ENCODE data around the gene FARS2.

FARS2 gene

GRCh38 chr6:5728351-5729079, 467.2 kb downstream of the FARS2 start:
- H3K27ac Mint-ChIP-seq = no peak overlapping the region
- no peaks in the 10 kb centered on the region for H3K9me3 Mint-ChIP-seq
- H3K4me3 Mint-ChIP-seq = no peak overlapping the region
- H3K4me1 Mint-ChIP-seq (ENCODE audit: low read depth) = peaks cover 24% of the 10 kb centered on the region
- no peaks in the 10 kb centered on the region for H3K27me3 Mint-ChIP-seq
- H3K36me3 Mint-ChIP-seq (ENCODE audit: low read depth) = no peaks in the 10 kb centered on the region

DNA sequence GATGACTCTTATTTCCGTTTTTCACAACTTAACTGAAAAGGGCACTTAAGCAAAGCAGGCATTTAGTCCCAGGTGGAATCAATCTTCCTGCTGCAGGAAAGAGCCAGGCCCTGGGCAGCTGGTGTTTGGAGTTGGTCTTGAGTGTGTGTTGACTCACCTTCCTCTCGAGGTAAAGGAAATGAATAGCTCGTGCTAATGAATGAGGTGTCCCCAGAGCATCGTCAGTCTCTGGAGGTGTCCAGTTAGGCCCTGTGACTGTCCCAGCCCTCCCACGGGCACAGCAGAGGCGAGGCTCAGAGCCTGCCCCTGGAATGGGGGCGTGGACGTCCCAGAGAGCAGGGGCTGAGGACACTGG, 467.7 kb downstream of the FARS2 start:
- Mint-ChIP-seq H3K4me3 (no peak overlapping the region), H3K9me3 (no peaks in the 10 kb centered on the region), H3K4me1 (ENCODE audit: low read depth) (peaks cover 19% of the 10 kb centered on the region), H3K27ac (no peak overlapping the region), H3K27me3 (no peaks in the 10 kb centered on the region), H3K36me3 (ENCODE audit: low read depth) (no peaks in the 10 kb centered on the region)

DNA sequence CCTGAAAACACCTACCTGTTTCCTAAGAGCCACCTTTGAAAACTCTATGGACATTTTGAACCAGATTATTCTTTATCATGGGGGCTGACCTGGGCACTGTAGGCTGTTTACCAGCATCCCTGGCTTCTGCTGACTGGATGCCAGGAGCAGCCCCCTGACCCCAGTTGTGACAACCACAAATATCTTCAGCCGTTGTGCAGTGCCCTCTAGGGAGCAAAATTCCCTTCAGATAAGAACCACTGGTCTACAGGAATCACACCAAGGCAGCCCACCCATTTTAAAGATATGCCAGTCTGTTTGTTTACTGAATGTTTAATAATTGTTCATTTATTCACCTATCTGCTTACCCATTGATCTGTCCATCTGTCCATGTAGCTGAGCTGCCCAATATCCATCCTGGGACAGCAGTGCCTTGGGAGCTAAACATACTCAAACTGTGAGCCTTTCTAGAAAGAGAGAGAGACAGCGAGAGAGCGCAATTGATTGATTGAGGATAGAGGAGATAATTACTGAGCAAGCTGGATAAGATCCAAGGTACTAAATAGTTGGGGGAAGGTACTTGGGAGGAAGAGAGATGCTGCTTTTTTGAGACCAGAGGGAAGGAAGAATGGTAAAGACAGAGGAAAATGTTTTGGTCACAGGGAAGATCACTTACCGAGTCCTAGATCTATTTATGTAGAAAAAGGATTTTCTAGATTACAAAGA, 468.7 kb downstream of the FARS2 start:
- Mint-ChIP-seq H3K4me1 (ENCODE audit: low read depth) (peaks cover 10% of the 10 kb centered on the region), H3K27me3 (no peaks in the 10 kb centered on the region), H3K36me3 (ENCODE audit: low read depth) (no peaks in the 10 kb centered on the region), H3K27ac (no peak overlapping the region), H3K4me3 (no peak overlapping the region), H3K9me3 (no peaks in the 10 kb centered on the region)

- Mint-ChIP-seq H3K36me3 (ENCODE audit: low read depth) (no peaks in the 10 kb centered on the region), H3K27me3 (no peaks in the 10 kb centered on the region), H3K4me3 (no peak overlapping the region), H3K9me3 (no peaks in the 10 kb centered on the region), H3K4me1 (ENCODE audit: low read depth) (peaks cover 7% of the 10 kb centered on the region), H3K27ac (no peak overlapping the region)
These were observed 469.4 kb downstream of the FARS2 start for GRCh38 chr6:5730585-5731263.

GRCh38 chr6:5731435-5731834, 470.1 kb downstream of the FARS2 start:
- no peak overlapping the region for H3K27ac Mint-ChIP-seq
- H3K36me3 Mint-ChIP-seq (ENCODE audit: low read depth) = no peaks in the 10 kb centered on the region
- H3K9me3 Mint-ChIP-seq = no peaks in the 10 kb centered on the region
- H3K4me1 Mint-ChIP-seq (ENCODE audit: low read depth) = peaks cover 7% of the 10 kb centered on the region
- no peak overlapping the region for H3K4me3 Mint-ChIP-seq
- no peaks in the 10 kb centered on the region for H3K27me3 Mint-ChIP-seq

GRCh38 chr6:5732496-5732895, 471.2 kb downstream of the FARS2 start:
- H3K4me3 Mint-ChIP-seq = no peak overlapping the region
- H3K4me1 Mint-ChIP-seq (ENCODE audit: low read depth) = peaks cover 2% of the 10 kb centered on the region
- no peaks in the 10 kb centered on the region for H3K27me3 Mint-ChIP-seq
- no peak overlapping the region for H3K27ac Mint-ChIP-seq
- no peaks in the 10 kb centered on the region for H3K9me3 Mint-ChIP-seq
- peaks cover 5% of the 10 kb centered on the region for H3K36me3 Mint-ChIP-seq (ENCODE audit: low read depth)

- Mint-ChIP-seq H3K27me3 (no peaks in the 10 kb centered on the region), H3K27ac (no peak overlapping the region), H3K4me3 (no peak overlapping the region), H3K9me3 (no peaks in the 10 kb centered on the region), H3K4me1 (ENCODE audit: low read depth) (no peaks in the 10 kb centered on the region), H3K36me3 (ENCODE audit: low read depth) (peaks cover 5% of the 10 kb centered on the region)
These were observed 474.9 kb downstream of the FARS2 start for GRCh38 chr6:5736016-5736738.

DNA sequence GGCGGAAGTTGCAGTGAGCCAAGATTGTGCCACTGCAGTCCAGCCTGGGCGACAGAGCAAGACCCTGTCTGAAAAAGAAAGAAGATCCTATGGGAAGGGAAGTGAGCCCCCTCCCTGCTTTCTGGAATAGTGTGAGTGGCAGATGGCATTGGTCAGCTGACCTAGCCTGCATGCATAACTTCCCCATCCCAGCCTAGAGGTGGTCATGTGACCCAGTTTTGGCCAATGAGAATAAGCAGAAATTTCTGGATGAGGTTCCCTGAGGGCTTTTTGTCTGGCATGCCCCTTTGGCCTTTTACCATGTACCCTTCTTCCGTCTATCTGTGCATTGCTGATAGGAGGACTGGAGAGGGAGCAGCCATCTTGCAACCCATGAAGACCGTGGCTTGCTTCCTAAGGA, 476.1 kb downstream of the FARS2 start:
- H3K9me3 Mint-ChIP-seq = no peaks in the 10 kb centered on the region
- peaks cover 5% of the 10 kb centered on the region for H3K36me3 Mint-ChIP-seq (ENCODE audit: low read depth)
- no peak overlapping the region for H3K4me3 Mint-ChIP-seq
- no peak overlapping the region for H3K27ac Mint-ChIP-seq
- H3K4me1 Mint-ChIP-seq (ENCODE audit: low read depth) = no peaks in the 10 kb centered on the region
- H3K27me3 Mint-ChIP-seq = no peaks in the 10 kb centered on the region

DNA sequence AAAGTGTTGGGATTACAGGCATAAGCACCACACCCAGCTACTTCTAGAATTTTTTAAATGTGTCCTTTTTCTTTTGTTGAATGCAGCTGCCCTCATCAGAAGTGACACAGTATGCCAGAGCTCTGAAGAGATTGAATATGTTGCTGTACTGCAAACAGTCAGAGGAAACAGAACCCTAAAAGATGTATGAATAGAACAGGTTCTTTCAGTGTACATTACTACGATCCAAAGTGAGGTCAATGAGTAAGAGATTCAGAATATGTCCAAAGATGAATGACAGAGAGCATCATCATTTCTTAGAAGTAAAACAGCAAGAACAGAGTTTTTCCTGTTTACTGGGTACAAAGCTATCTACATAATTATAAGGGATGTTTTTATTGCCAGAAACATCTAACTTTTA, 476.9 kb downstream of the FARS2 start:
- H3K27ac Mint-ChIP-seq = no peak overlapping the region
- H3K27me3 Mint-ChIP-seq = no peaks in the 10 kb centered on the region
- no peak overlapping the region for H3K4me3 Mint-ChIP-seq
- H3K4me1 Mint-ChIP-seq (ENCODE audit: low read depth) = no peaks in the 10 kb centered on the region
- H3K36me3 Mint-ChIP-seq (ENCODE audit: low read depth) = peaks cover 5% of the 10 kb centered on the region
- no peaks in the 10 kb centered on the region for H3K9me3 Mint-ChIP-seq

GRCh38 chr6:5744497-5744896, 483.2 kb downstream of the FARS2 start:
- Mint-ChIP-seq H3K4me1 (ENCODE audit: low read depth) (no peaks in the 10 kb centered on the region), H3K36me3 (ENCODE audit: low read depth) (peaks cover under 1% of the 10 kb centered on the region), H3K27ac (no peak overlapping the region), H3K9me3 (no peaks in the 10 kb centered on the region), H3K4me3 (no peak overlapping the region), H3K27me3 (no peaks in the 10 kb centered on the region)

- peaks cover 6% of the 10 kb centered on the region for H3K36me3 Mint-ChIP-seq (ENCODE audit: low read depth)
- peaks cover 3% of the 10 kb centered on the region for H3K4me1 Mint-ChIP-seq (ENCODE audit: low read depth)
- H3K27me3 Mint-ChIP-seq = no peaks in the 10 kb centered on the region
- no peak overlapping the region for H3K4me3 Mint-ChIP-seq
- H3K27ac Mint-ChIP-seq = no peak overlapping the region
- H3K9me3 Mint-ChIP-seq = no peaks in the 10 kb centered on the region
These were observed 483.8 kb downstream of the FARS2 start for GRCh38 chr6:5745081-5745480.

- Mint-ChIP-seq H3K9me3 (no peaks in the 10 kb centered on the region), H3K4me1 (ENCODE audit: low read depth) (peaks cover 3% of the 10 kb centered on the region), H3K27me3 (no peaks in the 10 kb centered on the region), H3K4me3 (no peak overlapping the region), H3K27ac (no peak overlapping the region), H3K36me3 (ENCODE audit: low read depth) (peaks cover 8% of the 10 kb centered on the region)
These were observed 484.9 kb downstream of the FARS2 start for GRCh38 chr6:5746053-5746758.

DNA sequence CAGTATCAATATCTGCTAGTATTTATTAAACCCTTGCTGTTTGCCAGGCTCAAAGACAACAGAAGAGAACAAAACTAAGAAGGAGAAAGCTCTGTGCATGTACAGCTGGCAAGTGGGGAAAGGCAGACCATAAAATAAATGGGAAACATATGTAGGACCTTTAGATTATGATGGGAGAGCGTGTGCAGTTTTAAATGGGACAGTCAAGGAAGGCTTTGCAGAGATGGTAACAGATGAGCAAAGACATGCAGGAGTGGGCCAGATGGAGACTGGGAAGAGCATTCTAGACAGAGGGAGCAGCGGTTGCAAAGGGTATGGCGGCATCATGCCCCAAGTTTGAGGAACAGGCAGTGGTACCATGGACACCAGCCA, 485.4 kb downstream of the FARS2 start:
- Mint-ChIP-seq H3K27me3 (no peaks in the 10 kb centered on the region), H3K27ac (no peak overlapping the region), H3K9me3 (peaks cover under 1% of the 10 kb centered on the region), H3K4me1 (ENCODE audit: low read depth) (peaks cover 3% of the 10 kb centered on the region), H3K36me3 (ENCODE audit: low read depth) (peaks cover 11% of the 10 kb centered on the region), H3K4me3 (no peak overlapping the region)

GRCh38 chr6:5747379-5747778, 486.1 kb downstream of the FARS2 start:
- H3K27me3 Mint-ChIP-seq = no peaks in the 10 kb centered on the region
- peaks cover 3% of the 10 kb centered on the region for H3K4me1 Mint-ChIP-seq (ENCODE audit: low read depth)
- H3K4me3 Mint-ChIP-seq = no peak overlapping the region
- no peak overlapping the region for H3K27ac Mint-ChIP-seq
- peaks cover 7% of the 10 kb centered on the region for H3K9me3 Mint-ChIP-seq
- peaks cover 17% of the 10 kb centered on the region for H3K36me3 Mint-ChIP-seq (ENCODE audit: low read depth)

All from stimulated activated naive CD8-positive, alpha-beta T cell treated with anti-CD3 and anti-CD28 coated beads, Interleukin-15, Interleukin-2, amounts not matched to agents 100 ng/mL and 50 ng/mL, for 24 hours (primary cell).